GM21526 (cell line): Measurements from ENCODE around the gene KANSL1L.
"Not testable (repeated sequence)": the region's sequence is repeated elsewhere in the genome, so short reads cannot be mapped to it uniquely, and the experiment has no call there.

Experiments
- ATAC-seq: cut with Tn5 transposase; IDR thresholded peaks from one replicate; pipeline ENCODE4 v1.9.1; 2021; ENCODE audit warnings: moderate library complexity; ENCODE audit not compliant: unreplicated experiment, low FRiP score

The KANSL1L gene, protein sequence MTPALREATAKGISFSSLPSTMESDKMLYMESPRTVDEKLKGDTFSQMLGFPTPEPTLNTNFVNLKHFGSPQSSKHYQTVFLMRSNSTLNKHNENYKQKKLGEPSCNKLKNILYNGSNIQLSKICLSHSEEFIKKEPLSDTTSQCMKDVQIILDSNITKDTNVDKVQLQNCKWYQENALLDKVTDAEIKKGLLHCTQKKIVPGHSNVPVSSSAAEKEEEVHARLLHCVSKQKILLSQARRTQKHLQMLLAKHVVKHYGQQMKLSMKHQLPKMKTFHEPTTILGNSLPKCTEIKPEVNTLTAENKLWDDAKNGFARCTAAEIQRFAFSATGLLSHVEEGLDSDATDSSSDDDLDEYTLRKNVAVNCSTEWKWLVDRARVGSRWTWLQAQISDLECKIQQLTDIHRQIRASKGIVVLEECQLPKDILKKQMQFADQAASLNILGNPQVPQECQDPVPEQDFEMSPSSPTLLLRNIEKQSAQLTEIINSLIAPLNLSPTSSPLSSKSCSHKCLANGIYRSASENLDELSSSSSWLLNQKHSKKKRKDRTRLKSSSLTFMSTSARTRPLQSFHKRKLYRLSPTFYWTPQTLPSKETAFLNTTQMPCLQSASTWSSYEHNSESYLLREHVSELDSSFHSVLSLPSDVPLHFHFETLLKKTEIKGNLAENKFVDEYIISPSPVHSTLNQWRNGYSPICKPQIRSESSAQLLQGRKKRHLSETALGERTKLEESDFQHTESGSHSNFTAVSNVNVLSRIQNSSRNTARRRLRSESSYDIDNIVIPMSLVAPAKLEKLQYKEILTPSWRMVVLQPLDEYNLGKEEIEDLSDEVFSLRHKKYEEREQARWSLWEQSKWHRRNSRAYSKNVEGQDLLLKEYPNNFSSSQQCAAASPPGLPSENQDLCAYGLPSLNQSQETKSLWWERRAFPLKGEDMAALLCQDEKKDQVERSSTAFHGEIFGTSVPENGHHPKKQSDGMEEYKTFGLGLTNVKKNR

DNA sequence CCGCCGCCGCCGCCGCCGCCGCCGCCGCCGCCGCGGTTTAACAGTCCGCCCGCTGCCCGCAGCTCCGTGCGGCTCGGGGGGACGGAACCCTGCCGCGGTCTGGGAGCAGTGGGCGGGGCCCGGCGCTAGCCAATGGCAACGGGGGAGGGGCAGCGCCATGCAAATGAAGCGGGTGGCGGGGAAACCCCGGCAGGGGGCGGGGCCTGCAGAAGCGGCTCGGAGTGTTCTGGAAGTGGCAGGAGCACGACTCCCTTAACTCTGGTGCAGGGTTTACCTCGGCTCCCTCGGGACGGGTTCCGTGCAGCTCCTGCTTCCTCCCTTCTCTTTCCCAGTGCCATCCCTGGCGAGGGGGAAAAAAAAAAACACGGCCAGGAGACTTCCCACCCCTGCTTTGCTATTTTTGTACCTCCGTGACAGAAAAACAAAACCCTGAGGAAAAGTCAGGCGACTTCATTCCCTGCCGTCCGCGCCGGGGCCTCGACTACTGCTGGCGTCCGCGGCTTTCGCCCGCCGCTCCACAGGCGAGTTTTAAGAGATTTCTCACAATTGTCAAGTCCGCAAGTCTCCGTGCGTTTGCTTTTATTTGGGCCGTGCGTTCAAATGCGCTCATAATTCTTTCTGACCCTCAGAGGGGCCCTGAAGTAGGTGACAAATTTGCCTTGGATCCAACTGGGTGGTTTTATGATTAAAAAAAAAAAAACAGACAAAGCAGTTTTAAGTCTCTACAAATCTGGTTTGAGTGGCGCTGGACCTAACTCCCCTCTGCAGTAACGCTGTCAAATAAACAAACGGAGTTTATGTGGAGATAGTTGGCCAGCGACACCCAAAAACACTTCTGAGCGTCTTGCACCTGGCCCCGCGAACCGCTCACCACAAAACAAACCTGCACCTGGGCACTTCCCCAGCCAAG is at the start of gene KANSL1L:
TSS of gene KANSL1L (minus strand) at position 101 of the 910 bp plus-strand sequence. CDS start 16,827 bp downstream, outside the sequence.
- ATAC-seq: peak; percentile 77

GRCh38 chr2:210215120-210215519 is 43.9 kb upstream of the KANSL1L start:
- ATAC-seq: no peak

DNA sequence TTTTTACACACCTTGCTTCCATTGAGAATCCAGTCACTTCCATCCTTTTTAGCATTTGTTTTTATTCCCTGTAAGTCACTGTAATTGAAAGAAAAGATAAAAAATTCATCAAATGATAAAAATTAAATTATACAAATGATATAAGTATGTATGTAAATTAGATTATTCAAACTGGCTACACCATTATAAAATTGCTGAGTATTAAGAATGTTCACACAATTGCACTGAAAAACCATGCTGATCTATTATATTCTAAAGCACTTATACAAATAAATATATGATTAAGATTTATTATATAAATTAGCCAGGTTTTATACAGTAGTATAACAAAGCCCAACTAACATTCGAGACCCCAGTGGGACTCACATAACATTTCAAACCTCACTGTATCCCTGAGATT is 39.0 kb upstream of the KANSL1L start:
- no peak for ATAC-seq

DNA sequence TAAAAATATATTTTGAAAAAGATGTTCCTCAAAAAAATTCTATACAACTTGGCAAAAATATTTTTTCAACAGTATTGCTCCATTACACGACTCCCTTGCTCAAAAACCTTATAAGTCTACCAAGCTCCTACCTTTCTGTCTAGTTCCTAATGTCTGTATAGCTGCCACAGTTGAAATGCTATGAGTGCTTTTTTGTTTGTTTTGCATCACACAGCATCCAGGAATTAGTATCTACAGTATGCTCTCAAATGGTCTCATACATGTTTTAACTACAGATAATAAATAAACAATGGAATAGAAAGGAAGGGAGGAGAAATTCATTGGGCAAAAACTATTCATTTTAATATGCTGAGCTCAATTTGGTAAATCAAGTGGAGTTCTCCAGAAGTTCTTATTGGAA is 36.7 kb upstream of the KANSL1L start:
- no peak for ATAC-seq

GRCh38 chr2:210203558-210203957 is 32.3 kb upstream of the KANSL1L start:
- ATAC-seq: no peak

DNA sequence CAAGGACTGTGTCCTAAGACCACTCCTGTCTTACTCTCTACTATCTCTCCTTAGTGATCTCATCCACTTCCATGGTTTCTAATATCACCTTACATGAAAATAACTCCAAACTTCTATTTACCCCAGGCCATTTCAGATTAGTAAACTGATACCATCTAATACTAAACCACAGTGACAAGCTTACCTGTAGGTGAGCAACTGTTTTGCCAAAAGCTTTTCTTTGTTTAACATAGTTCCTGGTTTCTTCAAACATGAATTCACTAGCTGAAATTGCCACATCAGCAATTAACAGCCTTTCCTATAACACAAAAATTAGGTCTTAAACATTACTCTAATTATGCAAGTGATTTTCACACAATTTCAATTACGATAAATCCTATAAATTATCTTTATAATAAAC is 31.9 kb upstream of the KANSL1L start:
- ATAC-seq: no peak

GRCh38 chr2:210199854-210200253 is 28.6 kb upstream of the KANSL1L start:
- no peak for ATAC-seq

DNA sequence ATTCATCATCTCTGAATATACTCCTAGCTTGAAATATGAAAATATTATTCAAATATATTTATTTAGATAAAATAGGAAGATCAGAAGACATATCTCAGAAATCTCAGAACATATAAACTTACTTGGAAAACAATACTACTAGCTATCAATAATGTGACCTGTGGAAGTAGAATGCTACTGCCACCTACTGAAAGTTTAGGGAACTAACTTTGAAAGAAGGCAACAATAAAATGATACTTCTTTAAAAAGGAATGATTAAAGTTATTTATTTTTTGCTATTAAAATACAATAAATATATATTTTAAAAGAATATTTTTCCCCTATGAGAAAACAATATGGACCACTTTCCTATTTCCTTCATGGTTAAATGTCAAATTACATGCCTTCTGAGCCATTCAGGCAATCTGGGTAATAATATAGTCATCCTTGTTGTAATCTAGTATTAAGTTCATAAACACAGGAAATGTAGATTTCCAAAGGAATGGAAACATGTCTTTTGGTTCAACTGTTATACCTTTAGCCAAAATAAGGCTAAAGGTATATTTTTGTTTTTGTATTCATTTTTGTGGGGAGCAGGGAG is 28.1 kb upstream of the KANSL1L start:
- ATAC-seq: no peak

- no peak for ATAC-seq
Observed at GRCh38 chr2:210198326-210198725, 27.1 kb upstream of the KANSL1L start.

DNA sequence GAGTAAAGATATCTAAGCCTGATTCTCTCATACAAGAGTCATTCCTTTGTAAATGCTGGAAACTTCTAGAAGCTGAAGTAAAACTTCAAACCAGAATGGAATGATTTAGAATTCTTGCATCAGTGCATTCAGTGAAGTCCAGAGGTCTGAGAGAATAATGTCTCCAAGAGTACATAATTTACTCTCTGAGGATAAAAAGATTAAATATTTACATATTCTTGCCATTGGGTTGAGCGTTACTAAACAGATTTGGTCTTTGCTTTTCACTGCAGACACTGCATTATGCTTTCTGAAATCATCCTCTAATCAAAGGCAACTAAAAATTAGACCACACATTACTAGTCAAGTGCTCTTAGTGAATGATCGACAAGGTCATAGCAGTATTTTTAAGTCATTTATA is 26.5 kb upstream of the KANSL1L start:
- no peak for ATAC-seq

DNA sequence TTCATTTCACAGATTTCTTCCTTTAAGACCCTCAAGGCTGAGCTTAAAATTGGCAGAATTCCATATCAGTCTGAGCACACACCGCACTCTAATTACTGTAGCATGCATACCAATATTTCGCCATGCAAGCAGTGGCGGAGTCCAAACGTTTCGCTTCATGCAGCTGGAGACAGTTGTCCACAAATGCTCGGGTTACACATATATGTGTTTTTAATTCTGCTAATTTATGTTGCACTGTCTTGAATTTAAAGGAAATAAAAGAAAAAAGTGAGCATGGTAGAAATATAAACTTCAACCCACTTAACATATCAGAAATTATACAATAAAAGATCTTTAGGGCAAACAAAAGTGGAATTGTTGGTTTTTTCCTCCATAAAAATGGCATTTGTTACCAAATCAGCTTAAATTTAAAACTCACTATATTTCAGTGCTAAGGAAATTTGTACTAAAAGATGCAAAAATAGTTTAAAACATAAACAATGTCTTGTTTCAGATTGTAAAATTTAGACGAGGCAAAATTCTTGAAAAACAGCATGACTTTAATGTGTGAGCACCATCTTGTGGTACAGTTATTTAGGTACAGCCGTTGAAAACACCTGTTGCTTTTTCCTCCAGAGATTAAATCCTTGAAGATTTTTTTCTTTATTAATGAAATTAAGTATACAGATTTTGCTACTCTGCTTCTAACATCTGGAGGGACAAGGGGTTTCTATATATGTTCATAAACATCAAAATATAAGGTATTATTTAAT is 24.1 kb upstream of the KANSL1L start:
- ATAC-seq: peak; percentile 66

DNA sequence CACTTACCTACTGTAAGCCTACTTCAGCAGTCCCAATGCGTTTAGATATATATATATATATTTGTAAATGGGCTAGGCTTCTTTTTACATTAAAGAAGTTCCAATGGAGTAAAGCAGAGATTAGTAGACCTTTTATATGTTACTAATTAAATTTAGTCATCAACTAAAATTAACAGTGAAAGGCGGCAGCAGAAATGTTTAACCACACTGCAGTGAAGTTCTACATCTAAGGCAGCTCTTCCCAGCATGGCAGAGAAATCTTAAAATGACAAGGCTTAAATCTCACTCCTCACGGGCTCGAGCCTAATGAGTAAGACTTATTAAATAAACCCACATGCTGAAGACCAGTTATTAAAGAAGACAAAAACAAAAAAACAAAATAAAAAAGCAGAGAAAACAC is 19.1 kb upstream of the KANSL1L start:
- ATAC-seq: no peak

GRCh38 chr2:210189452-210190138 is 18.4 kb upstream of the KANSL1L start:
- no peak for ATAC-seq

DNA sequence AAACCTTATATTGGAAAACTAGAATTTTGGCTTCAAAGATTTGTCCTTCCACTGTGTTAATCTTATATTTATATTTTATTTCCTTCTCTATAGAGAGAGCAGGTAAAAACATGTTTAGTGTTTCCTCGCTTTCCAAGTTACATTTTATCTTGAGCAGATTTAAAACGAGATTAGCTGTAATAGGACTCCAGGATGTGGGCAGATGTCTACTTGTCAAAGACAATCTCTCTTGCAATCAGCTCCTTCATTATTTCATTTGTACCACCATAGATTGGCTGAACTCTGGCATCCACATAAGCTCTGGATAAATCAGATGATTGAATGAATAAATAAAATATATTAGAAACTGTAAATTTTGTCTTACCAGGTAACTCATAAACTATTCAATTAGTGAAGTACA is 17.5 kb upstream of the KANSL1L start:
- no peak for ATAC-seq

DNA sequence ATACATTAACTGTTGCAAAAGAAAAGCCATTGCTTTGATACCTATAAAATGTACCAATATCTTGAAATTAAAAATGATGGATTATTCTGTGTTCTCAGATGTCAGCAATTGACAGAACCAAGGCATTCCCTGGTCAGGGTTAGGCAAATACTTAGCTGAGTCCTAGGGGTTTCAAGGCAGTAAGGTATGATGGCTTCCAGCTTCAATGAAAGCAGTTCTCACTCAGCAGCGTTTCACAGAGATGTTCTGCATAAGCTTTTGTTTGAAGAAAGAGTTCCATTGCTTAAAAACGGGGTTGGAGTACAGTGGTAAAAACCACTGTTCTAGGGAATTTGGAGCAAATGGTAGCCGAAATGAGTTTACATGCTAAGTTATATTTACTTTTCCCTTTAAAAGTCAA is 17.0 kb upstream of the KANSL1L start:
- ATAC-seq: no peak

DNA sequence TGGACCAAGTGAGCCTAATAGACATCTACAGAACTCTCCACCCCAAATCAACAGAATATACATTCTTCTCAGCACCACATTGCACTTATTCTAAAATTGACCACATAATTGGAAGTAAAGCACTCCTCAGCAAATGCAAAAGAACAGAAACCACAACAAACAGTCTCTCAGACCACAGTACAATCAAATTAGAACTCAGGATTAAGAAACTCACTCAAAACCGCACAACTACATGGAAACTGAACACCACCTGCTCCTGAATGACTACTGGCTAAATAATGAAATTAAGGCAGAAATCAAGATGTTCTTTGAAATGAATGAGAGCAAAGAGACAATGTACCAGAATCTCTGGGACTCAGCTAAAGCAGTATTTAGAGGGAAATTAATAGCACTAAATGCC is 12.7 kb upstream of the KANSL1L start:
- not testable (repeated sequence) for ATAC-seq

- ATAC-seq: not testable (repeated sequence)
Observed at GRCh38 chr2:210181606-210182088, 10.4 kb upstream of the KANSL1L start.

DNA sequence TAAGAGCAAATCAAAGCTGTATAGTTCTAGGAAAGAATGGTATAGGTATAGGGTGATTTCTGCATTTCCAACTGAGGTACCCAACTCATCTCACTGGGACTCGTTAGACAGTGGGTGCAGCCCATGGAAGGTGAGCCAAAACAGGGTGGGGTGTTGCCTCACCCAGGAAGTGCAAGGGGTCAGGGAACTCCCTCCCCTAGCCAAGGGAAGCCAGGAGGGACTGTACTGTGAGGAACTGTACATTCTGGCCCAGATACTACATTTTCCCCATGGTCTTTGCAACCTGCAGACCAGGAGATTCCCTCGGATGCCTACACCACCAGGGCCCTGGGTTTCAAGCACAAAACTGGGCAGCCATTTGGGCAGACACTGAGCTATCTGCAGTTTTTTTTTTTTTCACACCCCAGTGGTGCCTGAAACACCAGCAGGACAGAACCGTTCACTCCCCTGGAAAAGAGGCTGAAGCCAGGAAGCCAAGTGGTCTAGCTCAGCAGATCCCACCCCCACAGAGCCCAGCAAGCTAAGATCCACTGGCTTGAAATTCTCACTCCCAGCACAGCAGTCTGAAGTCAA is 9.9 kb upstream of the KANSL1L start:
- not testable (repeated sequence) for ATAC-seq
